ENCODE data around the gene CST6. TPM values are rescaled to one million over a fixed set of nuclear protein-coding genes. Genes with fewer than 3 reads are reported as not detected.

The CST6 gene
- not detected for polyA plus RNA-seq (ENCODE audit: insufficient read length in 4 of 4)

- no peak for DNase-seq (ENCODE audit: low read depth in 4 of 4, low spot score in 2 of 4)
These were observed at the start of gene CST6 for GRCh38 chr11:66011785-66012303. TSS of gene CST6 (plus strand) at chr11:66012008. CDS start at chr11:66012045, 37 bp downstream.

GRCh38 chr11:65962141-65962564, 49.7 kb upstream of the CST6 start:
- DNase-seq (ENCODE audit: low read depth in 4 of 4, low spot score in 2 of 4): no peak

GRCh38 chr11:65964906-65965305, 46.9 kb upstream of the CST6 start:
- DNase-seq (ENCODE audit: low read depth in 4 of 4, low spot score in 2 of 4): no peak

- DNase-seq (ENCODE audit: low read depth in 4 of 4, low spot score in 2 of 4): no peak
These were observed 45.6 kb upstream of the CST6 start for GRCh38 chr11:65965986-65966762.

GRCh38 chr11:65967329-65967934, 44.4 kb upstream of the CST6 start:
- DNase-seq (ENCODE audit: low read depth in 4 of 4, low spot score in 2 of 4): no peak

- no peak for DNase-seq (ENCODE audit: low read depth in 4 of 4, low spot score in 2 of 4)
These were observed 43.0 kb upstream of the CST6 start for GRCh38 chr11:65968600-65969482.

GRCh38 chr11:65972116-65972515, 39.7 kb upstream of the CST6 start:
- no peak for DNase-seq (ENCODE audit: low read depth in 4 of 4, low spot score in 2 of 4)

- no peak for DNase-seq (ENCODE audit: low read depth in 4 of 4, low spot score in 2 of 4)
These were observed 38.2 kb upstream of the CST6 start for GRCh38 chr11:65973439-65974110.

- no peak for DNase-seq (ENCODE audit: low read depth in 4 of 4, low spot score in 2 of 4)
These were observed 36.0 kb upstream of the CST6 start for GRCh38 chr11:65975771-65976170.

GRCh38 chr11:65976216-65977176, 35.3 kb upstream of the CST6 start:
- no peak for DNase-seq (ENCODE audit: low read depth in 4 of 4, low spot score in 2 of 4)

GRCh38 chr11:65977621-65978390, 34.0 kb upstream of the CST6 start:
- DNase-seq (ENCODE audit: low read depth in 4 of 4, low spot score in 2 of 4): no peak

GRCh38 chr11:65978391-65979238, 33.2 kb upstream of the CST6 start:
- no peak for DNase-seq (ENCODE audit: low read depth in 4 of 4, low spot score in 2 of 4)

- DNase-seq (ENCODE audit: low read depth in 4 of 4, low spot score in 2 of 4): no peak
These were observed 32.5 kb upstream of the CST6 start for GRCh38 chr11:65979261-65979759.

- no peak for DNase-seq (ENCODE audit: low read depth in 4 of 4, low spot score in 2 of 4)
These were observed 30.6 kb upstream of the CST6 start for GRCh38 chr11:65981101-65981740.

- no peak for DNase-seq (ENCODE audit: low read depth in 4 of 4, low spot score in 2 of 4)
These were observed 29.6 kb upstream of the CST6 start for GRCh38 chr11:65981972-65982823.

Measured in left renal cortex interstitium (tissue), 4 donors.